Measurements from ENCODE around the gene PPIL1. TPM values are rescaled to one million over a fixed set of nuclear protein-coding genes. Genes with fewer than 3 reads are reported as not detected.

Gene PPIL1
- total RNA-seq = 1 to 10 TPM; 3.8 to 4.5 TPM
- total RNA-seq = 5.3 to 27.0 reads per million in 2 donors

- DNase-seq = peak; percentile 74 to 80 (median 75)
- peak within 1 kb of the TSS; percentile 99 for H3K27ac Mint-ChIP-seq
- H3K9me3 ChIP-seq (ENCODE audit: control insufficient read depth, low read length, poor library complexity, severe bottlenecking) = no peaks in the 10 kb centered on the region
- H3K36me3 Mint-ChIP-seq (ENCODE audit: low read depth) = peaks cover 6% of the 10 kb centered on the region
- peak within 1 kb of the TSS; percentile 99 for H3K4me3 Mint-ChIP-seq
- H3K27me3 Mint-ChIP-seq = peaks cover 23% of the 10 kb centered on the region
- peak; percentile 90 for ATAC-seq
- H3K4me1 Mint-ChIP-seq = peaks cover 28% of the 10 kb centered on the region
These were observed at the start of gene PPIL1 for GRCh38 chr6:36874443-36875249. PPIL1 (minus strand) TSS chr6:36874803; CDS start chr6:36874772, 31 bp downstream.

- H3K4me3 Mint-ChIP-seq = no peak overlapping the region
- no peak overlapping the region for H3K27ac Mint-ChIP-seq
- H3K36me3 Mint-ChIP-seq (ENCODE audit: low read depth) = peaks cover 4% of the 10 kb centered on the region
- H3K9me3 ChIP-seq (ENCODE audit: control insufficient read depth, low read length, poor library complexity, severe bottlenecking) = no peaks in the 10 kb centered on the region
- DNase-seq (no peak), ATAC-seq (no peak)
- no peaks in the 10 kb centered on the region for H3K27me3 Mint-ChIP-seq
- peaks cover 13% of the 10 kb centered on the region for H3K4me1 Mint-ChIP-seq
These were observed 49.5 kb upstream of the PPIL1 start for GRCh38 chr6:36924131-36924530.

GRCh38 chr6:36920546-36920945, 45.9 kb upstream of the PPIL1 start:
- no peaks in the 10 kb centered on the region for H3K9me3 ChIP-seq (ENCODE audit: control insufficient read depth, low read length, poor library complexity, severe bottlenecking)
- ATAC-seq (no peak), DNase-seq (no peak)
- no peaks in the 10 kb centered on the region for H3K27me3 Mint-ChIP-seq
- H3K4me3 Mint-ChIP-seq = no peak overlapping the region
- H3K4me1 Mint-ChIP-seq = peaks cover 8% of the 10 kb centered on the region
- no peak overlapping the region for H3K27ac Mint-ChIP-seq
- peaks cover 6% of the 10 kb centered on the region for H3K36me3 Mint-ChIP-seq (ENCODE audit: low read depth)

- Mint-ChIP-seq H3K4me3 (no peak overlapping the region), H3K36me3 (ENCODE audit: low read depth) (peaks cover 6% of the 10 kb centered on the region), H3K27ac (no peak overlapping the region)
These were observed 45.4 kb upstream of the PPIL1 start for GRCh38 chr6:36920049-36920448.

GRCh38 chr6:36917541-36918193, 43.1 kb upstream of the PPIL1 start:
- Mint-ChIP-seq H3K4me1 (peaks cover 19% of the 10 kb centered on the region), H3K27ac (peak overlapping the region; percentile 29), H3K4me3 (no peak overlapping the region), H3K27me3 (no peaks in the 10 kb centered on the region), H3K36me3 (ENCODE audit: low read depth) (peaks cover 6% of the 10 kb centered on the region)
- no peaks in the 10 kb centered on the region for H3K9me3 ChIP-seq (ENCODE audit: control insufficient read depth, low read length, poor library complexity, severe bottlenecking)
- ATAC-seq = no peak
- no peak for DNase-seq

More at GRCh38 chr6:36920049-36920448, 45.4 kb upstream of the PPIL1 start:
- peaks cover 7% of the 10 kb centered on the region for H3K4me1 Mint-ChIP-seq
- no peak for DNase-seq
- H3K9me3 ChIP-seq (ENCODE audit: control insufficient read depth, low read length, poor library complexity, severe bottlenecking) = no peaks in the 10 kb centered on the region
- ATAC-seq = no peak
- no peaks in the 10 kb centered on the region for H3K27me3 Mint-ChIP-seq

- peak overlapping the region; percentile 99 for H3K27ac Mint-ChIP-seq
- no peak for ATAC-seq
- no peaks in the 10 kb centered on the region for H3K9me3 ChIP-seq (ENCODE audit: control insufficient read depth, low read length, poor library complexity, severe bottlenecking)
- H3K4me1 Mint-ChIP-seq = peaks cover 31% of the 10 kb centered on the region
- H3K27me3 Mint-ChIP-seq = no peaks in the 10 kb centered on the region
- no peak overlapping the region for H3K4me3 Mint-ChIP-seq
- no peak for DNase-seq
- peaks cover 6% of the 10 kb centered on the region for H3K36me3 Mint-ChIP-seq (ENCODE audit: low read depth)
These were observed 41.5 kb upstream of the PPIL1 start for GRCh38 chr6:36916126-36916525.

GRCh38 chr6:36915599-36915998, 41.0 kb upstream of the PPIL1 start:
- Mint-ChIP-seq H3K36me3 (ENCODE audit: low read depth) (peaks cover 6% of the 10 kb centered on the region), H3K27me3 (no peaks in the 10 kb centered on the region), H3K4me1 (peaks cover 31% of the 10 kb centered on the region), H3K4me3 (no peak overlapping the region), H3K27ac (peak overlapping the region; percentile 99)
- H3K9me3 ChIP-seq (ENCODE audit: control insufficient read depth, low read length, poor library complexity, severe bottlenecking) = no peaks in the 10 kb centered on the region
- DNase-seq (no peak), ATAC-seq (no peak)

- Mint-ChIP-seq H3K4me1 (peaks cover 31% of the 10 kb centered on the region), H3K27ac (peak overlapping the region; percentile 99), H3K27me3 (no peaks in the 10 kb centered on the region), H3K36me3 (ENCODE audit: low read depth) (peaks cover 4% of the 10 kb centered on the region), H3K4me3 (peak overlapping the region; percentile 88)
- ATAC-seq = peak; percentile 62
- DNase-seq = peak in 2 of 3 donors; percentile 13 to 48
- H3K9me3 ChIP-seq (ENCODE audit: control insufficient read depth, low read length, poor library complexity, severe bottlenecking) = no peaks in the 10 kb centered on the region
These were observed 39.7 kb upstream of the PPIL1 start for GRCh38 chr6:36914227-36914794.

GRCh38 chr6:36913082-36913481, 38.5 kb upstream of the PPIL1 start:
- peaks cover 35% of the 10 kb centered on the region for H3K4me1 Mint-ChIP-seq
- no peaks in the 10 kb centered on the region for H3K27me3 Mint-ChIP-seq
- no peak for ATAC-seq
- H3K36me3 Mint-ChIP-seq (ENCODE audit: low read depth) = peaks cover 6% of the 10 kb centered on the region
- H3K27ac Mint-ChIP-seq = peak overlapping the region; percentile 99
- H3K4me3 Mint-ChIP-seq = peak overlapping the region; percentile 85
- H3K9me3 ChIP-seq (ENCODE audit: control insufficient read depth, low read length, poor library complexity, severe bottlenecking) = no peaks in the 10 kb centered on the region
- no peak for DNase-seq

GRCh38 chr6:36912586-36912985, 38.0 kb upstream of the PPIL1 start:
- Mint-ChIP-seq H3K27me3 (no peaks in the 10 kb centered on the region), H3K36me3 (ENCODE audit: low read depth) (peaks cover 6% of the 10 kb centered on the region), H3K27ac (peak overlapping the region; percentile 99), H3K4me3 (peak overlapping the region; percentile 85), H3K4me1 (peaks cover 39% of the 10 kb centered on the region)
- DNase-seq (peak; percentile 29 to 54 (median 36)), ATAC-seq (peak; percentile 91)
- H3K9me3 ChIP-seq (ENCODE audit: control insufficient read depth, low read length, poor library complexity, severe bottlenecking) = no peaks in the 10 kb centered on the region

- Mint-ChIP-seq H3K27me3 (no peaks in the 10 kb centered on the region), H3K4me3 (peak overlapping the region; percentile 85), H3K36me3 (ENCODE audit: low read depth) (peaks cover 6% of the 10 kb centered on the region), H3K27ac (peak overlapping the region; percentile 99), H3K4me1 (peaks cover 42% of the 10 kb centered on the region)
- DNase-seq (peak in 1 of 3 donors; percentile 16), ATAC-seq (peak; percentile 19)
- no peaks in the 10 kb centered on the region for H3K9me3 ChIP-seq (ENCODE audit: control insufficient read depth, low read length, poor library complexity, severe bottlenecking)
These were observed 37.4 kb upstream of the PPIL1 start for GRCh38 chr6:36912030-36912454.

- DNase-seq = no peak
- Mint-ChIP-seq H3K27me3 (no peaks in the 10 kb centered on the region), H3K4me1 (peaks cover 45% of the 10 kb centered on the region), H3K36me3 (ENCODE audit: low read depth) (peaks cover 6% of the 10 kb centered on the region), H3K4me3 (no peak overlapping the region), H3K27ac (peak overlapping the region; percentile 21)
- no peak for ATAC-seq
- H3K9me3 ChIP-seq (ENCODE audit: control insufficient read depth, low read length, poor library complexity, severe bottlenecking) = no peaks in the 10 kb centered on the region
These were observed 34.1 kb upstream of the PPIL1 start for GRCh38 chr6:36908747-36909146.

GRCh38 chr6:36907781-36908180, 33.2 kb upstream of the PPIL1 start:
- ATAC-seq = no peak
- H3K4me3 Mint-ChIP-seq = no peak overlapping the region
- DNase-seq = no peak
- peaks cover 9% of the 10 kb centered on the region for H3K36me3 Mint-ChIP-seq (ENCODE audit: low read depth)
- H3K27me3 Mint-ChIP-seq = no peaks in the 10 kb centered on the region
- peaks cover 37% of the 10 kb centered on the region for H3K4me1 Mint-ChIP-seq
- H3K9me3 ChIP-seq (ENCODE audit: control insufficient read depth, low read length, poor library complexity, severe bottlenecking) = no peaks in the 10 kb centered on the region
- peak overlapping the region; percentile 78 for H3K27ac Mint-ChIP-seq

Measured in T-helper 17 cell (primary cell).